Right atrium auricular region (tissue), 2 donors: ENCODE data around the gene CALML5. TPM values are rescaled to one million over a fixed set of nuclear protein-coding genes. Genes with fewer than 3 reads are reported as not detected.

Experiments used
- DNase-seq: peaks from one replicate; pipeline ENCODE4 v3.0.0-alpha.2; 2019; ENCODE audit warnings: low spot score
- H3K27ac ChIP-seq, 2 donors: fragments of 200-600 bp; sonication (generic); 1 replicate in 1 of 2; 2 replicates in 1 of 2; pipeline ENCODE4 v1.5.1; 2016 to 2019
- H3K27me3 ChIP-seq, 2 donors: fragments of 200-600 bp; sonication (generic); one replicate each; pipeline versions ENCODE4 v1.5.1 to v1.6.0; 2017 to 2019
- H3K36me3 ChIP-seq: fragments of 200-600 bp; sonication (generic); one replicate; pipeline ENCODE4 v1.5.1; 2016
- H3K4me1 ChIP-seq, 2 donors: fragments of 200-600 bp; sonication (generic); one replicate each; pipeline versions ENCODE4 v1.5.1 to v1.6.0; 2017 to 2019
- H3K4me3 ChIP-seq, 2 donors: fragments of 200-600 bp; sonication (generic); 1 replicate in 1 of 2; 2 replicates in 1 of 2; pipeline ENCODE4 v1.5.1; 2017 to 2019; ENCODE audit warnings: mild to moderate bottlenecking in 1 of 2, moderate library complexity in 1 of 2
- H3K9me3 ChIP-seq, 2 donors: fragments of 200-600 bp; sonication (generic); one replicate each; pipeline ENCODE4 v1.5.1; 2019
- CTCF ChIP-seq, 2 donors: fragments of 200-600 bp; sonication (generic); IDR thresholded peaks; one replicate each; pipeline ENCODE4 v1.5.1; 2019; ENCODE audit warnings: antibody characterized with exemption in 2 of 2
- total RNA-seq, 2 donors: library from RNA; depleted of rRNA; stranded (reverse); fragments of >200 nt; gene quantifications; one replicate each; pipeline ENCODE4 v1.1.0, GENCODE V29; 2016

CALML5 gene
- total RNA-seq, 2 donors from 2014 or later: not detected

- TF ChIP-seq CTCF (IDR thresholded peaks at IDR 0.05): no peak
- no peaks in the 10 kb centered on the region for H3K4me1 ChIP-seq
- no peak overlapping the region for H3K27ac ChIP-seq
- no peak for DNase-seq
- no peaks in the 10 kb centered on the region for H3K36me3 ChIP-seq
- H3K27me3 ChIP-seq: no peaks in the 10 kb centered on the region
- H3K4me3 ChIP-seq: no peak overlapping the region
- peaks cover 0 to 12% of the 10 kb centered on the region in 2 donors for H3K9me3 ChIP-seq
Observed at GRCh38 chr10:5466451-5467206, 32.7 kb downstream of the CALML5 start.

- DNase-seq: no peak
- TF ChIP-seq CTCF (IDR thresholded peaks at IDR 0.05): no peak
- H3K4me1 ChIP-seq: no peaks in the 10 kb centered on the region
- H3K4me3 ChIP-seq: no peak overlapping the region
- peaks cover 0 to 12% of the 10 kb centered on the region in 2 donors for H3K9me3 ChIP-seq
- no peaks in the 10 kb centered on the region for H3K27me3 ChIP-seq
- no peak overlapping the region for H3K27ac ChIP-seq
- no peaks in the 10 kb centered on the region for H3K36me3 ChIP-seq
Observed at GRCh38 chr10:5465976-5466450, 33.4 kb downstream of the CALML5 start.

GRCh38 chr10:5464546-5464945 lies 34.8 kb downstream of the CALML5 start:
- no peak overlapping the region for H3K4me3 ChIP-seq
- peaks cover 0 to 12% of the 10 kb centered on the region in 2 donors for H3K9me3 ChIP-seq
- H3K27ac ChIP-seq: no peak overlapping the region
- no peaks in the 10 kb centered on the region for H3K27me3 ChIP-seq
- no peaks in the 10 kb centered on the region for H3K4me1 ChIP-seq
- no peak for TF ChIP-seq CTCF (IDR thresholded peaks at IDR 0.05)
- DNase-seq: no peak
- no peaks in the 10 kb centered on the region for H3K36me3 ChIP-seq

GRCh38 chr10:5462841-5463293 lies 36.5 kb downstream of the CALML5 start:
- H3K9me3 ChIP-seq: peaks cover 0 to 2% of the 10 kb centered on the region in 2 donors
- no peak for DNase-seq
- no peak overlapping the region for H3K4me3 ChIP-seq
- no peaks in the 10 kb centered on the region for H3K27me3 ChIP-seq
- H3K36me3 ChIP-seq: no peaks in the 10 kb centered on the region
- no peak for TF ChIP-seq CTCF (IDR thresholded peaks at IDR 0.05)
- H3K4me1 ChIP-seq: no peaks in the 10 kb centered on the region
- H3K27ac ChIP-seq: no peak overlapping the region

- Histone ChIP-seq H3K4me1 (no peaks in the 10 kb centered on the region), H3K27me3 (no peaks in the 10 kb centered on the region), H3K27ac (no peak overlapping the region), H3K36me3 (peaks cover under 1% of the 10 kb centered on the region), H3K4me3 (no peak overlapping the region), H3K9me3 (no peaks in the 10 kb centered on the region)
- TF ChIP-seq CTCF (IDR thresholded peaks at IDR 0.05): no peak
- DNase-seq: no peak
Observed at GRCh38 chr10:5461914-5462840, 37.2 kb downstream of the CALML5 start.
